Esophagus muscularis mucosa (tissue), 3 donors: ENCODE results near the gene SMS.

ENCODE experiments used
- POLR2A ChIP-seq: fragments of 450-650 bp; IDR thresholded peaks from one replicate; pipeline ENCODE4 v1.6.1; 2017; ENCODE audit warnings: antibody characterized with exemption, moderate library complexity, mild to moderate bottlenecking, low read depth
- POLR2AphosphoS5 ChIP-seq, 2 donors: sonication (generic); formaldehyde crosslinking; IDR thresholded peaks; one replicate each; pipeline ENCODE4 v1.6.1; 2017; ENCODE audit warnings: antibody characterized with exemption in 2 of 2
- TF ChIP-seq, protein P1 (sequence below), 3 experiments: fragments of 200-600 bp in 2 of 3; fragments of 450-650 bp in 1 of 3; sonication (generic) in 2 of 3; IDR thresholded peaks; one replicate each; pipeline ENCODE4 v1.5.1; 2017 to 2019; ENCODE audit warnings: antibody characterized with exemption in 3 of 3, mild to moderate bottlenecking in 2 of 3, moderate library complexity in 1 of 3

DNA sequence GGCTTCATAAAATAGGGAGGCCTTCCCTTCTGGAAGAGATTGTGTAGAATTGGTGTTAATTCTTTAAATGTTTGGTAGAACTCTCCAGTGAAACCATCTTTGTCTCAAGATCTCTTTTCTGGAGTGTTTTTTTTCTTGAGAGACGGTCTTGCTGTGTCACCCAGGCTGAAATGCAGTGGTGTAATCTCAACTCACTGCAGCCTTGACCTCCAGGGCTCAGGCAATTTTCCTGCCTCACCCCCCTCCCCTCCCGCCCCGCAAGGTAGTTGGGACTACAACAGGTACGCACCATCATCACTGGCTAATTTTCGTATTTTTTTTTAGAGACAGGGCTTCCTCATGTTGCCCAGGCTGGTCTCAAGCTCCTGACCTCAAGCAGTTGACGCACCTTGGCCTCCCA, 12.1 kb downstream of the SMS start:
- TF ChIP-seq, protein P1, sequence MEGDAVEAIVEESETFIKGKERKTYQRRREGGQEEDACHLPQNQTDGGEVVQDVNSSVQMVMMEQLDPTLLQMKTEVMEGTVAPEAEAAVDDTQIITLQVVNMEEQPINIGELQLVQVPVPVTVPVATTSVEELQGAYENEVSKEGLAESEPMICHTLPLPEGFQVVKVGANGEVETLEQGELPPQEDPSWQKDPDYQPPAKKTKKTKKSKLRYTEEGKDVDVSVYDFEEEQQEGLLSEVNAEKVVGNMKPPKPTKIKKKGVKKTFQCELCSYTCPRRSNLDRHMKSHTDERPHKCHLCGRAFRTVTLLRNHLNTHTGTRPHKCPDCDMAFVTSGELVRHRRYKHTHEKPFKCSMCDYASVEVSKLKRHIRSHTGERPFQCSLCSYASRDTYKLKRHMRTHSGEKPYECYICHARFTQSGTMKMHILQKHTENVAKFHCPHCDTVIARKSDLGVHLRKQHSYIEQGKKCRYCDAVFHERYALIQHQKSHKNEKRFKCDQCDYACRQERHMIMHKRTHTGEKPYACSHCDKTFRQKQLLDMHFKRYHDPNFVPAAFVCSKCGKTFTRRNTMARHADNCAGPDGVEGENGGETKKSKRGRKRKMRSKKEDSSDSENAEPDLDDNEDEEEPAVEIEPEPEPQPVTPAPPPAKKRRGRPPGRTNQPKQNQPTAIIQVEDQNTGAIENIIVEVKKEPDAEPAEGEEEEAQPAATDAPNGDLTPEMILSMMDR (IDR thresholded peaks at IDR 0.05): no peak
- TF ChIP-seq POLR2AphosphoS5 (IDR thresholded peaks at IDR 0.05) (no peak), POLR2A (no peak)
